ENCODE results near the gene PID1. TPM values are rescaled to one million over a fixed set of nuclear protein-coding genes. Genes with fewer than 3 reads are reported as not detected.

PID1 gene
- total RNA-seq, 1 donor from 2014 or later: 0.69 TPM

GRCh38 chr2:228986961-228987360 lies 284.1 kb downstream of the PID1 start:
- DNase-seq (ENCODE audit: low read depth): no peak
- TF ChIP-seq CTCF (conservative IDR thresholded peaks at IDR 0.05; ENCODE audit: low read depth, low read length): no peak
- H3K4me3 ChIP-seq (ENCODE audit: low read depth, low read length): no peak overlapping the region

GRCh38 chr2:228983700-228984099 lies 287.4 kb downstream of the PID1 start:
- TF ChIP-seq CTCF (conservative IDR thresholded peaks at IDR 0.05; ENCODE audit: low read depth, low read length): no peak
- H3K4me3 ChIP-seq (ENCODE audit: low read depth, low read length): no peak overlapping the region
- DNase-seq (ENCODE audit: low read depth): no peak

- no peak for TF ChIP-seq CTCF (conservative IDR thresholded peaks at IDR 0.05; ENCODE audit: low read depth, low read length)
- H3K4me3 ChIP-seq (ENCODE audit: low read depth, low read length): no peak overlapping the region
- no peak for DNase-seq (ENCODE audit: low read depth)
These were observed 296.9 kb downstream of the PID1 start for GRCh38 chr2:228974169-228974568.
